CD8-positive, alpha-beta memory T cell (primary cell): ENCODE results near the gene HS3ST6. TPM values are rescaled to one million over a fixed set of nuclear protein-coding genes. Genes with fewer than 3 reads are reported as not detected.
"Not testable (repeated sequence)": the region's sequence is repeated elsewhere in the genome, so short reads cannot be mapped to it uniquely, and the experiment has no call there.

ENCODE experiments used
- CTCF ChIA-PET: fragments of 350-600 bp; sonication (Branson Sonifier 250); formaldehyde crosslinking; loops from one replicate; lab custom pipeline; 2021; ENCODE audit warnings: antibody characterized with exemption; lab: Charles Lee
- POLR2A ChIA-PET: fragments of 350-600 bp; sonication (Branson Sonifier 250); formaldehyde crosslinking; loops from one replicate; lab custom pipeline; 2021; ENCODE audit warnings: antibody characterized with exemption; lab: Charles Lee
- DNase-seq, 5 donors: peaks; one replicate each; pipeline versions ENCODE4 v3.0.0 to v3.0.0-alpha.2; 2020 to 2022; ENCODE audit warnings: mixed read lengths in 1 of 5
- H3K27ac ChIP-seq: one replicate; pipeline ENCODE4 v1.7.0; 2013; ENCODE audit warnings: low read depth, mild to moderate bottlenecking, low read length, moderate library complexity
- H3K27me3 ChIP-seq: 2 replicates; pipeline ENCODE4 v1.7.0; 2013; ENCODE audit warnings: low read length, mild to moderate bottlenecking; ENCODE audit not compliant: insufficient read depth, poor library complexity, severe bottlenecking
- H3K36me3 ChIP-seq: 2 replicates; pipeline ENCODE4 v1.7.0; 2013; ENCODE audit warnings: mild to moderate bottlenecking, low read length, moderate library complexity; ENCODE audit not compliant: insufficient read depth
- H3K4me1 ChIP-seq: 2 replicates; pipeline ENCODE4 v1.7.0; 2013; ENCODE audit warnings: mild to moderate bottlenecking, low read length, moderate library complexity; ENCODE audit not compliant: insufficient read depth
- H3K4me3 ChIP-seq: 2 replicates; pipeline ENCODE4 v1.7.0; 2013; ENCODE audit warnings: mild to moderate bottlenecking, low read length
- H3K9me3 ChIP-seq: 2 replicates; pipeline ENCODE4 v1.7.0; 2013; ENCODE audit warnings: mild to moderate bottlenecking, low read length
- H3K27ac Mint-ChIP-seq, 8 donors: one replicate each; pipeline ENCODE4 v1.8.0; 2020 to 2021; ENCODE audit warnings: mixed read lengths in 8 of 8, mild to moderate bottlenecking in 6 of 8, inconsistent platforms in 3 of 8, moderate library complexity in 3 of 8
- H3K27me3 Mint-ChIP-seq, 2 donors: one replicate each; pipeline ENCODE4 v1.8.0; 2020 to 2021; ENCODE audit warnings: mixed read lengths in 2 of 2, mild to moderate bottlenecking in 1 of 2, moderate library complexity in 1 of 2
- H3K36me3 Mint-ChIP-seq, 3 donors: one replicate each; pipeline ENCODE4 v1.8.0; 2020 to 2021; ENCODE audit warnings: mixed read lengths in 3 of 3, inconsistent platforms in 1 of 3, mild to moderate bottlenecking in 1 of 3
- H3K4me1 Mint-ChIP-seq, 3 donors: one replicate each; pipeline ENCODE4 v1.8.0; 2020 to 2021; ENCODE audit warnings: mixed read lengths in 3 of 3, inconsistent platforms in 1 of 3, mild to moderate bottlenecking in 1 of 3
- H3K4me3 Mint-ChIP-seq, 7 donors: one replicate each; pipeline ENCODE4 v1.8.0; 2020 to 2021; ENCODE audit warnings: mixed read lengths in 7 of 7, mild to moderate bottlenecking in 6 of 7, moderate library complexity in 4 of 7, inconsistent platforms in 2 of 7
- H3K9me3 Mint-ChIP-seq, 5 donors: one replicate each; pipeline ENCODE4 v1.8.0; 2020 to 2022; ENCODE audit warnings: mixed read lengths in 5 of 5, mild to moderate bottlenecking in 3 of 5, moderate library complexity in 2 of 5, inconsistent platforms in 1 of 5
- polyA plus RNA-seq: library from polyadenylated mRNA; unstranded; fragments of 300-500 nt; fragmentation: Illumina TruSeq; gene quantifications from one replicate; pipeline ENCODE4 v1.2.3, GENCODE V29; 2021
- total RNA-seq, 2 experiments: library from RNA; stranded (reverse); gene quantifications; one replicate each; pipeline ENCODE4 v1.2.3, GENCODE V29; 2021

The HS3ST6 gene
- total and polyA plus RNA-seq, 3 experiments from 2014 or later, result not detected

- H3K27ac Mint-ChIP-seq, DNase-seq, H3K4me1 ChIP-seq, CTCF ChIA-PET, H3K4me3 Mint-ChIP-seq, H3K36me3 ChIP-seq, H3K9me3 ChIP-seq, H3K36me3 Mint-ChIP-seq, POLR2A ChIA-PET, H3K9me3 Mint-ChIP-seq, H3K4me1 Mint-ChIP-seq, H3K27ac ChIP-seq, H3K4me3 ChIP-seq: not testable (repeated sequence)
- peaks cover 26% of the 10 kb centered on the region for H3K27me3 ChIP-seq
- H3K27me3 Mint-ChIP-seq, result peaks cover 37 to 63% of the 10 kb centered on the region in 2 donors
These were observed 1.9 kb upstream of the HS3ST6 start for GRCh38 chr16:1920122-1920521.

GRCh38 chr16:1919327-1919998 is 1.2 kb upstream of the HS3ST6 start:
- Histone ChIP-seq H3K27ac (no peak overlapping the region), H3K9me3 (no peaks in the 10 kb centered on the region), H3K27me3 (peaks cover 26% of the 10 kb centered on the region), H3K36me3 (no peaks in the 10 kb centered on the region), H3K4me1 (no peaks in the 10 kb centered on the region), H3K4me3 (no peak overlapping the region)
- Mint-ChIP-seq H3K27ac (no peak overlapping the region), H3K9me3 (no peaks in the 10 kb centered on the region), H3K27me3 (peaks cover 39 to 64% of the 10 kb centered on the region in 2 donors), H3K4me3 (no peak overlapping the region), H3K4me1 (no peaks in the 10 kb centered on the region), H3K36me3 (peaks cover 0 to 1% (median 0%) of the 10 kb centered on the region in 3 donors)
- ChIA-PET CTCF (no interaction called here), POLR2A (no interaction called here)
- DNase-seq, result no peak

GRCh38 chr16:1917665-1918350 is 407 bp downstream of the HS3ST6 start:
- no peak overlapping the region for H3K4me3 ChIP-seq
- H3K27ac ChIP-seq, result no peak overlapping the region
- H3K36me3 ChIP-seq, result no peaks in the 10 kb centered on the region
- Mint-ChIP-seq H3K9me3 (no peaks in the 10 kb centered on the region), H3K4me1 (no peaks in the 10 kb centered on the region), H3K4me3 (no peak overlapping the region), H3K27me3 (peaks cover 32 to 58% of the 10 kb centered on the region in 2 donors), H3K36me3 (peaks cover 0 to 1% (median 0%) of the 10 kb centered on the region in 3 donors), H3K27ac (no peak overlapping the region)
- no peaks in the 10 kb centered on the region for H3K4me1 ChIP-seq
- peaks cover 20% of the 10 kb centered on the region for H3K27me3 ChIP-seq
- ChIA-PET POLR2A (no interaction called here), CTCF (no interaction called here)
- DNase-seq, result no peak
- no peaks in the 10 kb centered on the region for H3K9me3 ChIP-seq

GRCh38 chr16:1917056-1917664 is 1.1 kb downstream of the HS3ST6 start:
- Histone ChIP-seq H3K36me3 (no peaks in the 10 kb centered on the region), H3K9me3 (no peaks in the 10 kb centered on the region), H3K4me1 (no peaks in the 10 kb centered on the region), H3K4me3 (no peak overlapping the region), H3K27ac (no peak overlapping the region), H3K27me3 (peaks cover 17% of the 10 kb centered on the region)
- no peaks in the 10 kb centered on the region for H3K4me1 Mint-ChIP-seq
- CTCF ChIA-PET, result no interaction called here
- no peaks in the 10 kb centered on the region for H3K9me3 Mint-ChIP-seq
- no peak overlapping the region for H3K27ac Mint-ChIP-seq
- no peak for DNase-seq
- H3K4me3 Mint-ChIP-seq, result no peak overlapping the region
- POLR2A ChIA-PET, result no interaction called here
- no peaks in the 10 kb centered on the region for H3K36me3 Mint-ChIP-seq
- H3K27me3 Mint-ChIP-seq, result peaks cover 26 to 52% of the 10 kb centered on the region in 2 donors

GRCh38 chr16:1916640-1916990 is 1.6 kb downstream of the HS3ST6 start:
- Histone ChIP-seq H3K4me3 (no peak overlapping the region), H3K36me3 (no peaks in the 10 kb centered on the region), H3K4me1 (no peaks in the 10 kb centered on the region), H3K9me3 (no peaks in the 10 kb centered on the region), H3K27ac (no peak overlapping the region), H3K27me3 (peaks cover 17% of the 10 kb centered on the region)
- POLR2A ChIA-PET, result no interaction called here
- Mint-ChIP-seq H3K27me3 (peaks cover 22 to 52% of the 10 kb centered on the region in 2 donors), H3K4me3 (no peak overlapping the region), H3K36me3 (no peaks in the 10 kb centered on the region), H3K9me3 (no peaks in the 10 kb centered on the region), H3K27ac (no peak overlapping the region), H3K4me1 (no peaks in the 10 kb centered on the region)
- CTCF ChIA-PET, result no interaction called here
- no peak for DNase-seq

- Histone ChIP-seq H3K27ac (no peak overlapping the region), H3K36me3 (no peaks in the 10 kb centered on the region), H3K27me3 (peaks cover 13% of the 10 kb centered on the region), H3K9me3 (no peaks in the 10 kb centered on the region), H3K4me1 (no peaks in the 10 kb centered on the region), H3K4me3 (no peak overlapping the region)
- Mint-ChIP-seq H3K27me3 (peaks cover 16 to 45% of the 10 kb centered on the region in 2 donors), H3K4me1 (no peaks in the 10 kb centered on the region), H3K4me3 (no peak overlapping the region), H3K9me3 (no peaks in the 10 kb centered on the region), H3K27ac (no peak overlapping the region), H3K36me3 (no peaks in the 10 kb centered on the region)
- CTCF ChIA-PET, result no interaction called here
- POLR2A ChIA-PET, result no interaction called here
- DNase-seq, result no peak
These were observed 2.2 kb downstream of the HS3ST6 start for GRCh38 chr16:1915732-1916639.

- H3K27me3 Mint-ChIP-seq, result peaks cover 9 to 37% of the 10 kb centered on the region in 2 donors
- Histone ChIP-seq H3K9me3 (no peaks in the 10 kb centered on the region), H3K27ac (no peak overlapping the region), H3K4me3 (no peak overlapping the region), H3K36me3 (no peaks in the 10 kb centered on the region), H3K27me3 (peaks cover 6% of the 10 kb centered on the region), H3K4me1 (no peaks in the 10 kb centered on the region)
- no peak overlapping the region for H3K27ac Mint-ChIP-seq
- ChIA-PET POLR2A (no interaction called here), CTCF (no interaction called here)
- DNase-seq, result no peak
- H3K4me1 Mint-ChIP-seq, result no peaks in the 10 kb centered on the region
- H3K4me3 Mint-ChIP-seq, result no peak overlapping the region
- no peaks in the 10 kb centered on the region for H3K9me3 Mint-ChIP-seq
- no peaks in the 10 kb centered on the region for H3K36me3 Mint-ChIP-seq
These were observed 3.2 kb downstream of the HS3ST6 start for GRCh38 chr16:1914988-1915387.
